HEK293T (cell line): ENCODE data around the gene MNAT1.
"Not testable (repeated sequence)": the region's sequence is repeated elsewhere in the genome, so short reads cannot be mapped to it uniquely, and the experiment has no call there.

ENCODE experiments used
- ARNT ChIP-seq: fragments of 450-650 bp; IDR thresholded peaks from 2 replicates; pipeline ENCODE4 v1.6.1; 2017; ENCODE audit warnings: mild to moderate bottlenecking
- CTBP1 ChIP-seq: fragments of 450-650 bp; IDR thresholded peaks from 2 replicates; pipeline ENCODE4 v1.6.1; 2016; ENCODE audit warnings: borderline replicate concordance
- ELF4 ChIP-seq: fragments of 450-650 bp; IDR thresholded peaks from 2 replicates; pipeline ENCODE4 v1.6.1; 2017; ENCODE audit warnings: antibody characterized with exemption
- FOXK2 ChIP-seq: fragments of 450-650 bp; IDR thresholded peaks from 2 replicates; pipeline ENCODE4 v1.6.1; 2016; ENCODE audit warnings: mild to moderate bottlenecking
- FOXM1 ChIP-seq: fragments of 450-650 bp; IDR thresholded peaks from 2 replicates; pipeline ENCODE4 v1.6.1; 2017; ENCODE audit warnings: mild to moderate bottlenecking, borderline replicate concordance
- L3MBTL2 ChIP-seq: fragments of 450-650 bp; conservative IDR thresholded peaks from 2 replicates; pipeline ENCODE4 v1.6.1; 2016; ENCODE audit warnings: mild to moderate bottlenecking
- SP1 ChIP-seq: fragments of 450-650 bp; IDR thresholded peaks from 2 replicates; pipeline ENCODE4 v1.6.1; 2017
- SUZ12 ChIP-seq: fragments of 450-650 bp; IDR thresholded peaks from 2 replicates; pipeline ENCODE4 v1.6.1; 2016; ENCODE audit warnings: mild to moderate bottlenecking
- TARDBP ChIP-seq: fragments of 450-650 bp; IDR thresholded peaks from 2 replicates; pipeline ENCODE4 v1.6.1; 2016

GRCh38 chr14:60851692-60852091 lies 117.1 kb downstream of the MNAT1 start:
- not testable (repeated sequence) for TF ChIP-seq ARNT, CTBP1, SP1, SUZ12, TARDBP, L3MBTL2, ELF4, FOXK2, FOXM1
